Measurements from ENCODE around the gene STXBP2.

DNA sequence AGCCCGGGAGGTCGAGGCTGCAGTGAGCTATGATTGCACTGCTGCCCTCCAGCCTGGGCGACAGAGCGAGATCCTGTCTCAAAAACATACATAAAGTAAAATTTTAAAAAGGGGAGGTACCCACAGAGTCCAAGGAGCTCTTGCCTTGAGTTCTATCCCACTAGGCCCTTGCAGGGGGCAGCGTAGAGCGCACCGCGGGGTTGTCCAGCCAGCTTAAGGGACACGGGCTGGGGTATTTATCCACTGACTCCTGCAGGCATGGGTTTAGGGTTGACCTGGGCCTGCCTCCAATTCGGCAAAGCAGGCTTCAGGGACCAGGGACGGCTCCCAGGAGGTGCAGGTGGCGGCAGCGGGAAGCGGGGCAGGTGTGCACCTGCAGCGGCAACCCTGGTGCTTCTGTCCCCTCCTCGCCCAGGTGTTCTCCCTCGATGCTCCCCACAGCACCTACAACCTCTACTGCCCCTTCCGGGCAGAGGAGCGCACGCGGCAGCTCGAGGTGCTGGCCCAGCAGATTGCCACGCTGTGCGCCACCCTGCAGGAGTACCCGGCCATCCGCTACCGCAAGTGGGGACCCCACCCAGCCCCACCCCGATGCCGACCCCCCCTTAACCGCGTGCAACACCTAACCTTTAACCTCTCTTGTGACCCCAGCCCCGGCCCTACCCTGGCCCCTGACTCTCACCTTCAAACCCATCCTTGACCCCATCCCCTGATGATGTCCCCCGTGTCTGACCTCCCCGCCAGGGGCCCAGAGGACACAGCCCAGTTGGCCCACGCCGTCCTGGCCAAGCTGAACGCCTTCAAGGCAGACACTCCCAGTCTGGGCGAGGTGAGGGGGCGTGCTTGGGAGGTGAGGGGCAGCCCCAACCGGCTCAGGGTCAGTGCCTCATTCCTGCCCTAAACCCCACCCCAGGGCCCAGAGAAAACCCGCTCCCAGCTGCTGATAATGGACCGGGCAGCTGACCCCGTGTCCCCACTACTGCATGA, 4.7 kb downstream of the STXBP2 start:
- TF ChIP-seq, protein P1, sequence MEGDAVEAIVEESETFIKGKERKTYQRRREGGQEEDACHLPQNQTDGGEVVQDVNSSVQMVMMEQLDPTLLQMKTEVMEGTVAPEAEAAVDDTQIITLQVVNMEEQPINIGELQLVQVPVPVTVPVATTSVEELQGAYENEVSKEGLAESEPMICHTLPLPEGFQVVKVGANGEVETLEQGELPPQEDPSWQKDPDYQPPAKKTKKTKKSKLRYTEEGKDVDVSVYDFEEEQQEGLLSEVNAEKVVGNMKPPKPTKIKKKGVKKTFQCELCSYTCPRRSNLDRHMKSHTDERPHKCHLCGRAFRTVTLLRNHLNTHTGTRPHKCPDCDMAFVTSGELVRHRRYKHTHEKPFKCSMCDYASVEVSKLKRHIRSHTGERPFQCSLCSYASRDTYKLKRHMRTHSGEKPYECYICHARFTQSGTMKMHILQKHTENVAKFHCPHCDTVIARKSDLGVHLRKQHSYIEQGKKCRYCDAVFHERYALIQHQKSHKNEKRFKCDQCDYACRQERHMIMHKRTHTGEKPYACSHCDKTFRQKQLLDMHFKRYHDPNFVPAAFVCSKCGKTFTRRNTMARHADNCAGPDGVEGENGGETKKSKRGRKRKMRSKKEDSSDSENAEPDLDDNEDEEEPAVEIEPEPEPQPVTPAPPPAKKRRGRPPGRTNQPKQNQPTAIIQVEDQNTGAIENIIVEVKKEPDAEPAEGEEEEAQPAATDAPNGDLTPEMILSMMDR (conservative IDR thresholded peaks at IDR 0.05; ENCODE audit: low read depth, low read length), result peak; percentile 38; the same call in 1 of the 2 replicates
- TF ChIP-seq EZH2phosphoT487 (IDR thresholded peaks at IDR 0.05; ENCODE audit: borderline replicate concordance, low read length), result no peak
- no peak for TF ChIP-seq EZH2 (IDR thresholded peaks at IDR 0.05; ENCODE audit: low read length, unreplicated experiment)

Measured in PC-3 (cell line).